Activated CD4-positive, alpha-beta T cell treated with anti-CD3 and anti-CD28 coated beads, Interleukin-2, amount 50 U/mL, for 1 hour (primary cell): ENCODE data around the gene ABCB9.
"Not testable (repeated sequence)": the region's sequence is repeated elsewhere in the genome, so short reads cannot be mapped to it uniquely, and the experiment has no call there.

Experiments
- DNase-seq: peaks from one replicate; pipeline ENCODE4 v3.0.0-alpha.2; 2020

The ABCB9 gene

GRCh38 chr12:122959566-122960192, 6.6 kb downstream of the ABCB9 start:
- DNase-seq = no peak

- DNase-seq = no peak
These were observed 7.9 kb downstream of the ABCB9 start for GRCh38 chr12:122958198-122958888.

GRCh38 chr12:122956035-122956434, 10.2 kb downstream of the ABCB9 start:
- no peak for DNase-seq

GRCh38 chr12:122955156-122955555, 11.1 kb downstream of the ABCB9 start:
- DNase-seq = no peak

GRCh38 chr12:122951979-122952892, 14.0 kb downstream of the ABCB9 start:
- DNase-seq = peak; percentile 75

GRCh38 chr12:122951406-122951805, 14.9 kb downstream of the ABCB9 start:
- DNase-seq = no peak

GRCh38 chr12:122949816-122950675, 16.2 kb downstream of the ABCB9 start:
- DNase-seq = no peak

GRCh38 chr12:122949405-122949804, 16.9 kb downstream of the ABCB9 start:
- DNase-seq = no peak

GRCh38 chr12:122948605-122949004, 17.7 kb downstream of the ABCB9 start:
- DNase-seq = no peak

- DNase-seq = no peak
These were observed 18.9 kb downstream of the ABCB9 start for GRCh38 chr12:122947352-122947792.

- peak; percentile 41 for DNase-seq
These were observed 19.4 kb downstream of the ABCB9 start for GRCh38 chr12:122946690-122947341.

GRCh38 chr12:122944605-122945592, 21.4 kb downstream of the ABCB9 start:
- no peak for DNase-seq

- DNase-seq = no peak
These were observed 23.1 kb downstream of the ABCB9 start for GRCh38 chr12:122943196-122943595.

GRCh38 chr12:122942637-122943036, 23.6 kb downstream of the ABCB9 start:
- DNase-seq = no peak

GRCh38 chr12:122941351-122941750, 24.9 kb downstream of the ABCB9 start:
- DNase-seq = not testable (repeated sequence)

GRCh38 chr12:122939125-122939524, 27.1 kb downstream of the ABCB9 start:
- no peak for DNase-seq

- no peak for DNase-seq
These were observed 28.6 kb downstream of the ABCB9 start for GRCh38 chr12:122937622-122938091.

GRCh38 chr12:122935318-122935717, 30.9 kb downstream of the ABCB9 start:
- DNase-seq = no peak

GRCh38 chr12:122934722-122935121, 31.5 kb downstream of the ABCB9 start:
- no peak for DNase-seq

- DNase-seq = no peak
These were observed 34.1 kb downstream of the ABCB9 start for GRCh38 chr12:122932207-122932606.

GRCh38 chr12:122929812-122930211, 36.5 kb downstream of the ABCB9 start:
- DNase-seq = no peak
